ENCODE measurements around the gene ARHGAP10.

- TF ChIP-seq, protein P1, sequence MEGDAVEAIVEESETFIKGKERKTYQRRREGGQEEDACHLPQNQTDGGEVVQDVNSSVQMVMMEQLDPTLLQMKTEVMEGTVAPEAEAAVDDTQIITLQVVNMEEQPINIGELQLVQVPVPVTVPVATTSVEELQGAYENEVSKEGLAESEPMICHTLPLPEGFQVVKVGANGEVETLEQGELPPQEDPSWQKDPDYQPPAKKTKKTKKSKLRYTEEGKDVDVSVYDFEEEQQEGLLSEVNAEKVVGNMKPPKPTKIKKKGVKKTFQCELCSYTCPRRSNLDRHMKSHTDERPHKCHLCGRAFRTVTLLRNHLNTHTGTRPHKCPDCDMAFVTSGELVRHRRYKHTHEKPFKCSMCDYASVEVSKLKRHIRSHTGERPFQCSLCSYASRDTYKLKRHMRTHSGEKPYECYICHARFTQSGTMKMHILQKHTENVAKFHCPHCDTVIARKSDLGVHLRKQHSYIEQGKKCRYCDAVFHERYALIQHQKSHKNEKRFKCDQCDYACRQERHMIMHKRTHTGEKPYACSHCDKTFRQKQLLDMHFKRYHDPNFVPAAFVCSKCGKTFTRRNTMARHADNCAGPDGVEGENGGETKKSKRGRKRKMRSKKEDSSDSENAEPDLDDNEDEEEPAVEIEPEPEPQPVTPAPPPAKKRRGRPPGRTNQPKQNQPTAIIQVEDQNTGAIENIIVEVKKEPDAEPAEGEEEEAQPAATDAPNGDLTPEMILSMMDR (IDR thresholded peaks at IDR 0.05), result no peak
- TF ChIP-seq POLR2A (IDR thresholded peaks at IDR 0.05), result no peak
These were observed 212.9 kb downstream of the ARHGAP10 start for GRCh38 chr4:147944670-147945260.
